Thoracic aorta (tissue), 2 donors: Measurements from ENCODE around the gene PRDM8. TPM values are rescaled to one million over a fixed set of nuclear protein-coding genes. Genes with fewer than 3 reads are reported as not detected.
"Not testable (repeated sequence)": the region's sequence is repeated elsewhere in the genome, so short reads cannot be mapped to it uniquely, and the experiment has no call there.

Experiments
- ATAC-seq: fragments of 150-250 bp; one replicate; pipeline ENCODE4 v1.8.0; 2017; ENCODE audit warnings: low read depth; ENCODE audit not compliant: insufficient number of reproducible peaks, low FRiP score
- DNase-seq: peaks from one replicate; pipeline ENCODE4 v3.0.0-alpha.2; 2020; ENCODE audit warnings: low spot score
- H3K27ac ChIP-seq, 2 donors: fragments of 200-600 bp; sonication (generic); 1 replicate in 1 of 2; 2 replicates in 1 of 2; pipeline ENCODE4 v1.5.1; 2016; ENCODE audit warnings: mild to moderate bottlenecking in 2 of 2, moderate library complexity in 2 of 2
- H3K27me3 ChIP-seq: fragments of 200-600 bp; sonication (generic); replicated peaks from 2 replicates; pipeline ENCODE4 v1.6.0; 2016; ENCODE audit warnings: mild to moderate bottlenecking; ENCODE audit not compliant: insufficient read depth
- H3K36me3 ChIP-seq: fragments of 200-600 bp; sonication (generic); one replicate; pipeline ENCODE4 v1.5.1; 2016
- H3K4me1 ChIP-seq, 2 donors: fragments of 200-600 bp; sonication (generic); 1 replicate in 1 of 2; 2 replicates in 1 of 2; pipeline versions ENCODE4 v1.5.1 to v1.6.0; 2016; ENCODE audit warnings: low read depth in 2 of 2, mild to moderate bottlenecking in 1 of 2; ENCODE audit not compliant: control insufficient read depth in 1 of 2
- H3K4me3 ChIP-seq: fragments of 200-600 bp; sonication (generic); 2 replicates; pipeline ENCODE4 v1.5.1; 2016; ENCODE audit warnings: mild to moderate bottlenecking
- H3K9me3 ChIP-seq: fragments of 200-600 bp; sonication (generic); 2 replicates; pipeline ENCODE4 v1.5.1; 2016
- total RNA-seq, 2 donors: library from RNA; depleted of rRNA; stranded (reverse); fragments of >200 nt; gene quantifications; one replicate each; pipeline versions ENCODE4 v1.1.0 to v1.2.3, GENCODE V29; 2016
- TF ChIP-seq, protein P1 (sequence below): fragments of 200-600 bp; sonication (generic); IDR thresholded peaks from one replicate; pipeline ENCODE4 v1.5.1; 2019; ENCODE audit warnings: antibody characterized with exemption

PRDM8 gene
- total RNA-seq, 2 donors from 2014 or later: 2.7 to 3.7 TPM

DNA sequence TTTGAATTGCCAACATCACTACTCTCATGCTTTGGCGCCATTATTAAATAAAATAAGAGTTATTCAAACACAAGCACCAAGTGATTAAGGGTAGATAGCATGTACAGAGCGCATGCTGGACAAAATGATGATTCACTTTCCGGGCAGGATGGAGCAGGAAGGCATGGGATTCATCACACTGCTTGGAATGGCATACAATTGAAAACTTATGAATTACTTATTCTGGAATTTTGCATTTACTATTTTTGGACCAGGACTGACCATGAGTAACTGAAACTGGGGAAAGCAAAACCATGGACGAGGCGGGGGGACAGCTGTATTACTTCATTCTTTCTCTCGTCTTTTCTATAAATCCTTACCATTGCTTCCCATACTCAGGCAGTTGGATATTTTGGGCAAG lies 40.7 kb downstream of the PRDM8 start:
- Histone ChIP-seq H3K36me3 (no peaks in the 10 kb centered on the region), H3K9me3 (no peaks in the 10 kb centered on the region), H3K27ac (no peak overlapping the region), H3K4me3 (no peak overlapping the region), H3K27me3 (no peaks in the 10 kb centered on the region), H3K4me1 (no peaks in the 10 kb centered on the region)
- ATAC-seq (no peak), DNase-seq (no peak)
- TF ChIP-seq, protein P1, sequence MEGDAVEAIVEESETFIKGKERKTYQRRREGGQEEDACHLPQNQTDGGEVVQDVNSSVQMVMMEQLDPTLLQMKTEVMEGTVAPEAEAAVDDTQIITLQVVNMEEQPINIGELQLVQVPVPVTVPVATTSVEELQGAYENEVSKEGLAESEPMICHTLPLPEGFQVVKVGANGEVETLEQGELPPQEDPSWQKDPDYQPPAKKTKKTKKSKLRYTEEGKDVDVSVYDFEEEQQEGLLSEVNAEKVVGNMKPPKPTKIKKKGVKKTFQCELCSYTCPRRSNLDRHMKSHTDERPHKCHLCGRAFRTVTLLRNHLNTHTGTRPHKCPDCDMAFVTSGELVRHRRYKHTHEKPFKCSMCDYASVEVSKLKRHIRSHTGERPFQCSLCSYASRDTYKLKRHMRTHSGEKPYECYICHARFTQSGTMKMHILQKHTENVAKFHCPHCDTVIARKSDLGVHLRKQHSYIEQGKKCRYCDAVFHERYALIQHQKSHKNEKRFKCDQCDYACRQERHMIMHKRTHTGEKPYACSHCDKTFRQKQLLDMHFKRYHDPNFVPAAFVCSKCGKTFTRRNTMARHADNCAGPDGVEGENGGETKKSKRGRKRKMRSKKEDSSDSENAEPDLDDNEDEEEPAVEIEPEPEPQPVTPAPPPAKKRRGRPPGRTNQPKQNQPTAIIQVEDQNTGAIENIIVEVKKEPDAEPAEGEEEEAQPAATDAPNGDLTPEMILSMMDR: no peak

DNA sequence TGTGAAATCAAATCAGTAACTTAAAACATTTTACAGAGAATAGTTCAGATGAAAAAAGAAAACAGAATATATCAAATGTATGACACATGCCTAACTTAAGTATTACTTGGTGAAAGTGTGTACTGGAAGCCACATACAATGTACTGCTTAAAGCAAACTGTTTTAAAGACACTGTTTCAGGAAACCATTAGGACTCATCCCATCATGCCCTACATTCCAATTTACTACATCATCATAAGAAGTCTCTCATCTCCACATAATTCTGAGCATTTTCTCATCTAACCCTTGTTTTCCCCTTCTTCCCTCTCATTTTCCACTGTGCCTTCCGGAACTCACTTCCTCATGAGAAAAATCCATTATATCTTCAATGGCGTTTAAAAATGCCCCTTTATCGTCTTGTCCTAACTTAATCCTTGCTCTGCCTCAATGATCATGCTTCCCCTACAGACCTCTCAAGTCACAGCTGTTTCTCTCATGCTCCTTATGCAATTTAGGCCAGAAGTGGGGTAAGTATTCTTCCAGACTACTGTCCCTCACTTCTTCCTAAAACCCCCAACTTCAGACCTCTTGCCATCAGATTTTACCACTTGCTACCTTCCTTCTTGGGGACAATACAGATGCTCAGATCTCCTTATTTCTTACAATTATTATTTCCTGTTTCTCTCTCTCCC lies 42.3 kb downstream of the PRDM8 start:
- Histone ChIP-seq H3K36me3 (no peaks in the 10 kb centered on the region), H3K9me3 (no peaks in the 10 kb centered on the region), H3K4me3 (no peak overlapping the region), H3K4me1 (no peaks in the 10 kb centered on the region), H3K27ac (no peak overlapping the region), H3K27me3 (no peaks in the 10 kb centered on the region)
- TF ChIP-seq, protein P1: no peak
- ATAC-seq (no peak), DNase-seq (no peak)

DNA sequence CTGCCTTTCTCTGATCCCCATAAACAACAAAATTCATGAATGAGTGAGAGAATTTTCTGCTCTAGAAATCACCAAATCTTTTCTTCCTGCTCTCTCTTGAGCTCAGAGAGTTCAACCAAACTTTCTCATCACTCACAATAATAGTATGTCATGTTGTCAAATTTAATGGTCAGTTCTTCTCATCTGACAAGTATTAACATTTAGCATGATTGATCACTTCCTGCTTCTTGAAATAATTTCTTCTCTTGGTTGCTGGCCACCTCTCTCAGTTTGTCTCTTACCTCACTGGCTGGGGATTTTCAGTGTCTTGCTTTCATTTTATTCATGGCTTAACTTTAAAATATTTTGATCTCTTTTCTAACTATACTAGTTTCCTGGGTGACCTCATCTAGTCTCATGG lies 43.7 kb downstream of the PRDM8 start:
- no peaks in the 10 kb centered on the region for H3K36me3 ChIP-seq
- H3K27ac ChIP-seq: no peak overlapping the region
- DNase-seq (no peak), ATAC-seq (no peak)
- H3K27me3 ChIP-seq: no peaks in the 10 kb centered on the region
- TF ChIP-seq, protein P1: no peak
- no peaks in the 10 kb centered on the region for H3K9me3 ChIP-seq
- no peak overlapping the region for H3K4me3 ChIP-seq
- H3K4me1 ChIP-seq: no peaks in the 10 kb centered on the region

DNA sequence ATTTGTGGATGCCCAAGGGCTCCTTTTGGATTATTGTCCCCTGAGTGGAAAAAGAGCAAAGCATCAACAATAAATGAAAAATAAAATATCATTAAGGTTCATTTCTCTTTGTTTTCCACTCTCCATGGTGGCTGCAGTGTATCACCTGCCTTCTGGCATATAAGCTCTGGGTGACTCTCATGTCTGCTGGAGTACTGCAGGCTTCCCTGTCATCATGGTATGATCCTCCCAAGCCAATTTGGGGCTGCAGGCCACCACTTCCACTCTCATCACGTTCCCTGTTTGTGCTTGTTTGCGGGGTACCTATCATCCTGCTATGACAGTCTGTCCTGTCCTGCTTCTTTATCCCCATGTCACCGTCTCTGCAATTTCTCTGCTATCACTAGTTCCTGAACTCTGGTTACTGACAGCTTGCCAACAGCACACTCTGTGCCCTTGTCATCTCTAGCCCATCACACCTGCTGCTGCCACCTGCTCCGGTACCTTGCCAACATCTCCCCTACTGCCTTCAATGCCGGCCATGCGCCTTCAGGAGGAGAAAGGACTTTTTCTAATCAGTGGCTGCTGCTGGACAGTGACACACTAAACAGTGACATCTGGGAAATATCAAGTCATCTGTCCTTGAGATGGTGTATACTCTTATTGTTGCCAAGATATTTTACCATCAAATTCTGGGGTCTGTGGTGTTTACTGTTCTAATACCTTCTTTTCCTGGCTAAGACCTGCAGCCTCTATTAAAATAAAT lies 46.1 kb downstream of the PRDM8 start:
- TF ChIP-seq, protein P1: no peak
- Histone ChIP-seq H3K27me3 (no peaks in the 10 kb centered on the region), H3K4me1 (no peaks in the 10 kb centered on the region), H3K27ac (no peak overlapping the region), H3K9me3 (no peaks in the 10 kb centered on the region), H3K4me3 (no peak overlapping the region), H3K36me3 (no peaks in the 10 kb centered on the region)
- DNase-seq: no peak
- ATAC-seq: no peak

DNA sequence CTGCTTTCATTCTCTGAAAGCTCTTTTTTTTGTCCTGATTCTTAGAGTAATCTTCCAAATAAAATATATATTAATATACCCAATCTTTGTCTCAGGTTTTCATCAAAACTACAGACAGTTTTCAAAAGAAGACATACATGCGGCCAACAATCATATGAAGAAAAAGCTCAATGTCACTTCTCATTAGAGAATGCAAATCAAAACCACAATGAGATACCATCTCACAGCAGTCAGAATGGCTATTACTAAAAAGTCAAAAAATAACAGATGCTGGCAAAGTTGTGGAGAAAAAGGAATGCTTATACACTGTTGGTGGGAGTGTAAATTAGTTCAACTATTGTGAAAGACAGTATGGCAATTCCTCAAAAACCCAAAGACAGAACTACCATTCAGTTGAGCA lies 50.2 kb downstream of the PRDM8 start:
- DNase-seq, ATAC-seq, H3K27me3 ChIP-seq, H3K36me3 ChIP-seq, H3K27ac ChIP-seq, H3K4me1 ChIP-seq, H3K4me3 ChIP-seq, H3K9me3 ChIP-seq: not testable (repeated sequence)
